Fibroblast of pulmonary artery (primary cell): Measurements from ENCODE around the gene MTARC2.

Source experiments
- DNase-seq: peaks from one replicate; pipeline ENCODE4 v3.0.0-alpha.2; 2010; ENCODE audit warnings: low read depth
- H3K4me3 ChIP-seq: replicated peaks from 2 replicates; pipeline ENCODE4 v1.5.1; 2011; ENCODE audit warnings: low read depth, mild to moderate bottlenecking, control low read depth, low read length, moderate library complexity
- TF ChIP-seq, protein P1 (sequence below): IDR thresholded peaks from 2 replicates; pipeline ENCODE4 v1.5.1; 2011; ENCODE audit warnings: mild to moderate bottlenecking, control low read depth, low read length, inconsistent platforms; ENCODE audit errors: missing control alignments

Gene MTARC2

DNA sequence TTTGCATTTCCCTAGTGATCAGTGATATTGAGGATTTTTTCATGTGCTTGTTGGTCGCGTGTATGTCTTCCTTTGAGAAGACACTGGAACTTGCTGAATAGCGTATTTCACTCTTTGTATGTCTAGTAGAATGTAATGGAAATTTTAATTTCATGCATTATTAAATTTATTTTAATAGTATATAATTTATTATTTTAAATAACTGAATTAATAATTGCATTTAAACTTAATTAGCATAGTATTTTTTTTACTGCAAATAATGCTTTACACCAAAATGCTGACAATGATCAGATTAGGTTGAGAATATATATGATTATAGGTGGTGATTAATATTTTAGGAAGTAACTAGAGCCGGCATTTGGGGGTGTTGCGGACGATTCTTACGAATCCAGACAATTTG, 28.1 kb downstream of the MTARC2 start:
- no peak overlapping the region for H3K4me3 ChIP-seq
- DNase-seq, result no peak
- TF ChIP-seq, protein P1, sequence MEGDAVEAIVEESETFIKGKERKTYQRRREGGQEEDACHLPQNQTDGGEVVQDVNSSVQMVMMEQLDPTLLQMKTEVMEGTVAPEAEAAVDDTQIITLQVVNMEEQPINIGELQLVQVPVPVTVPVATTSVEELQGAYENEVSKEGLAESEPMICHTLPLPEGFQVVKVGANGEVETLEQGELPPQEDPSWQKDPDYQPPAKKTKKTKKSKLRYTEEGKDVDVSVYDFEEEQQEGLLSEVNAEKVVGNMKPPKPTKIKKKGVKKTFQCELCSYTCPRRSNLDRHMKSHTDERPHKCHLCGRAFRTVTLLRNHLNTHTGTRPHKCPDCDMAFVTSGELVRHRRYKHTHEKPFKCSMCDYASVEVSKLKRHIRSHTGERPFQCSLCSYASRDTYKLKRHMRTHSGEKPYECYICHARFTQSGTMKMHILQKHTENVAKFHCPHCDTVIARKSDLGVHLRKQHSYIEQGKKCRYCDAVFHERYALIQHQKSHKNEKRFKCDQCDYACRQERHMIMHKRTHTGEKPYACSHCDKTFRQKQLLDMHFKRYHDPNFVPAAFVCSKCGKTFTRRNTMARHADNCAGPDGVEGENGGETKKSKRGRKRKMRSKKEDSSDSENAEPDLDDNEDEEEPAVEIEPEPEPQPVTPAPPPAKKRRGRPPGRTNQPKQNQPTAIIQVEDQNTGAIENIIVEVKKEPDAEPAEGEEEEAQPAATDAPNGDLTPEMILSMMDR, result no peak

DNA sequence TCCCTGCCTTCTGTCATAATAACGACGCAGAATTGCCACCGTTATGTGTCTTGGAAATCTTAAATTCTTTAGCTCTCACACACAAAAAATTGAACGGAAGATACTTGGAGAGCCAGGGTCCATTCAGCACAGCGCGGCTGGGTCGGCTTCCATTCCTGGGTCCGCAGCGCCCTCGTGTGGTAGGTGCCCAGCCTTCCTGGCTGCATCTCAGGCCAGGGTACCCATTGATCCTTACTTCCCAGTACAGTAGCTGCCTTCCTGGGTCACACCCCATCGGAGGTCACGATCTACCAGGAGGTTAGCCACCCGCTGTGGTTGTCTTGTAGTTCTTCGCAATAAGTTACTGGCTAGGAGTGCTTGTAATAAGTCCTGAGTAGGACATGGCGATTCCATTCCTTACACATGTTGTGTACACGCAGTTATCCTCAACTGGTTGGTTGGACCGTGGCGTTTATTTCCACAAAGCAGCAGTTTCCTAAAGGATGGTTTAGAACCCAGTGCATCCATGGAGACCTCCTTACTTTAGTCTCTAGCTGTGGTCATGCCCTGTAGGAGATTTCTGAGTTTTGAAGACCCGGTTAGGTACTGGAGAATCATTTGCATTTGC, 28.7 kb downstream of the MTARC2 start:
- peak; percentile 79 for DNase-seq
- TF ChIP-seq, protein P1, result peak; percentile 92
- H3K4me3 ChIP-seq, result no peak overlapping the region

DNA sequence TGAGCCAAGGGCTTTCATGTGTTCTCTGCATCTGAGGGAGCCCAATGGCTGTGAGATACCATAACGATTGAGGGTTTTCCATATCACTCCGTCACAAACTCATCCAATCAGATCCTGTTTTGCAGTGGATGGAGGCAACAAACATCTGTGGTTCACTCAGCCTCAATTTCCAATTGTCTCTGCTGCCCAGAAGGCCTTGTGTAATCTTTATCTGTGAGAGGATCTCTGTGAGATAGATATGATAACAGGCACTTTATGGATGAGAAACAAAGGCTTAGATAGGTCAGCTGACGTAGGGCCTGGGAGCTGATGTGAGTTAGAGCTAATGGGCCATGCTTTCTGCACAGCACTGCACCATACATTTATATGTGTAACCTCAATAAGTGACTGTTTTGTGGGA, 35.3 kb downstream of the MTARC2 start:
- no peak for DNase-seq
- TF ChIP-seq, protein P1, result no peak
- H3K4me3 ChIP-seq, result no peak overlapping the region

DNA sequence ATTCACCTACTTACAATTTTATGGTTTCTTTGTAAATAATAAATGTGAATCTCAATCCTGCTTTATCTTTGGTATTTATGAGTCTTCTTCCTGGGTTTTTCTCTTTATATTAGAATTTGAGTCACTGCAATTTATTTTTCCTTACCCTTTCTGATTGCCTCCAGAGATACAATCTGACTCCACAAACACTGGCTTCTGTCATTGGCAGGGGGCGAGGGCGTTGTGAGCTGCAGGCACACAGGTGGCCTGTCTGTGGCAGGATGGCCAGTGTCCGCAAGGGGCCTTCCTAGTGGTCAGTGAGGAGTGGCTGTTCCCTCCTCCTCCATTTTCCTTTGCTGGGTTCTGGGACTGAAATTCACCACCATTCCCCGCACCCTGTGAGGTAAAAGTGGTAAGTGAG, 36.6 kb downstream of the MTARC2 start:
- TF ChIP-seq, protein P1, result no peak
- no peak overlapping the region for H3K4me3 ChIP-seq
- DNase-seq, result no peak

DNA sequence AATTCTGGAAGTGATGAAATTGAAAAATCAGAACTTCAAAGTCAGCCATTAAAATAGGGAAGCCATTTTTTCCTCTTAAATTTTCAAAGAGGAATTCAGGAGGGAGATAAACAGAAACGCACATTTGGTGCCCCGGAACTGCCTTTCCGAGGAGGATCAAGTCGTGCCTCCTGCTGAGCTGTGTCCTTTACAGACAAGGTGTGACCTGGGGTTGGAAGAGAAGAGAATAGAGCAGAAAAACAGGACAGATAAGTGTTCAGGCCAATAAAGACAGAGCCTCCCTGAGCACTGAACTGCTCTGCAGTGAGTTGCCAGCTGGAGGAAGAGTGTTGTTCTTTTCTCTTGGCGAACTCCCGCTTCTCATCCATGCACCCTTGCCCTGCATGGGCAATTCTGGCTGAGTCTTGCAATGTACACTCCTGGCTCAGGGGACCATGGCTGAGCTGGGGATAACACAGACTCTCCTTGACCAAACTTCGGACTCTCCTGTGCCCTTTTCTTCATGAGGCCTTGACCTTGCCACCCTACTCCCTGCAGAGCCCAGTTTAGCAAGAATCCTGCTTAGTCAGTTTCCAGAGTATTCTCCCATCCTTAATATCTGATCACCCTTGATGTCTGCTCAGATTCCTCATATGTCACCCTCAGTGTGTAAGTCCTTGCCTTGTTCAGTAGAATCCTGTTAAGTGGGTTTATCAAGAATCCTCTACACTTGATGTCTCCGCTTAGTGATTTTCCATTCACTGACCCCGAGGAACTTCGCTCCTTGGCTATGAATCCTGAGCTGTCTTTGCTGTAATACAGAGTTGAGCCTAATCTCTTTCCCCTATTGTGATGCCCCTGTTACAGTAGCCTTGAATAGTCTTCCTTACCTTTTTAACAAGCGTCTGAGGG, 37.3 kb downstream of the MTARC2 start:
- H3K4me3 ChIP-seq, result no peak overlapping the region
- TF ChIP-seq, protein P1, result no peak
- DNase-seq, result no peak

DNA sequence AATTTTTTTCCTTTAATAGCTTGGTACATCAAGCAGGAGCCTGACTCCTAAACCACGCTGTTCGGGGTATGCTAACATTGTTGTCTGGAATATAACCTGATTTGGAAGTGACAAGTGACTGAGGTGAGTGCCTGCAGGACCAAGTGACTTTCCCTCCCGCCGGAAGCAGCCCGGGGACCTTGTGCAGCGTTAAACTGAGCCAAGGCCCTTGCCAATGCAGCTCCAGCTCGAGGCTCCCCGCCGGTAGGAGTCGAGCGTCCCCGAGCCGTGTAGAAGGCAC, 37.9 kb downstream of the MTARC2 start:
- H3K4me3 ChIP-seq, result no peak overlapping the region
- TF ChIP-seq, protein P1, result no peak
- DNase-seq, result no peak
